Measurements from ENCODE around the gene IFITM2. TPM values are rescaled to one million over a fixed set of nuclear protein-coding genes. Genes with fewer than 3 reads are reported as not detected.
A peak's percentile ranks its signal among the peaks of the same experiment; 100 is the strongest.
"Not testable (repeated sequence)": the region's sequence is repeated elsewhere in the genome, so short reads cannot be mapped to it uniquely, and the experiment has no call there.

The IFITM2 gene
- polyA plus RNA-seq, 5 donors = 108 to 193 (median 143) TPM

DNA sequence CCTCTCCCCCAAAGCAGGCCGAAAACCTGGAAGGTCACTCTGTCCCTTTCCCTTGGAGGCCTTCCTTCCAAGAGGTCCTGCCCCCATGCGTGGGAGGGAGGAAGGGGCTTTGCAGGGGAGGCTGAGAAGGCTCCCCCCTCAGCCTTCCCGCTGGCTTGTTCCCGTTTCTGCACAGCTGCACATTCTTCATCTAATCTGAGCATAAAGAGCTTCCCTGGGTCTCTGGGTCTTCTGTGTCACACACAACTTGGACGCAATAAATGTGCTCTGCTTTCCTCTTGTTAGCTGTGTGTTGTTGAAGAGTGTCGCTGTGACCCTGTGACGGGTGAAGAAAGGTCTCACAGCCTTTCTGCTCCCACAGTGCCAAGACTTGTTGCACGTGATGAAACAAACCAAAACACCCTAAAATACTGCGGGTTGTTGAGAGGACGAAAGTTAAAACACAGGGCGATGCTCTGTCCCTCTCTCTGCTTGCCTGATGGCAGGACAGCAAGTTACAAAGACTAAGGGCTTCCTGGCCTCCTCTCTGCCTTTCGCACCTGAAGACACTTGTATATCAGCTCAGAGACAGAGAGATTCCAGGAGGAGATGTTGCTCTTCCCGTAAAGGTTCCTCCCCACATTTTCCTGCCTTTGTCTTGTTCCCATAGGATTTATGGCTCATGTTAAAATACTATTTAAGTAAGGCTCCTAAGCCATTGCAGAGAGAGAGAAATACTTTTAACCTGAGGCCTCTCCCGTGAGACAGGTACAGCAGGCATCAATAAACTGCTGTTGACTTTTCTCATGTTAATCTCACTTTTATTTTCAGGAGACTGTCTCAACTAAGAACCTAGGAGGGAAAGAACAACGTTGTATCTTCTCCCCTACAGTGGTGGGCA, 28.4 kb downstream of the IFITM2 start:
- DNase-seq = peak in 1 of 2 donors; percentile 66

DNA sequence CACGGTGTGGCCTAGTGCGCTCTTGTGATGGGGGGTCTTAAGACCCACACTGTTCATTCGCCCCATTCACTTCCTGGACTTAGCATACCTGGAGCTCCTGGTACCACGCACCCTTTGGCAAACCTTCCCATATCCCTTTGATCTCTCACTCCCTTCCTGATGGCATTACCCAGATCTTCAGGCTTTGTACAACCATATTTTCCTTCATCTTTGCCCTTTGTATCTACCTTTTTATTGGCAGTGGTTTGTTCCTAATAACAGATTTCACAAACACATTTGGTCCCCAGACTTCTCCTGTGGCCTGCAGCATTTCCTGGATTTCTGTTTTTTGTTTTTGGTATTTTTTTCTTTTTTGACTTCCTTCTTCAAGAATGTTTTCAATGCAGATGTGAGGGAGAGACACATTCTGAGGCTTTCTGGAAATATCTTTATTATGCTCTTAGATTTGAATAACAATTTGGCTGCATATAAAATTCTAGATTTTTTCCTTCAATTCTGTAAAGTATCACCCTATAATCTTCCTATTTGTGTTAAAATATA, 29.1 kb downstream of the IFITM2 start:
- no peak for DNase-seq

DNA sequence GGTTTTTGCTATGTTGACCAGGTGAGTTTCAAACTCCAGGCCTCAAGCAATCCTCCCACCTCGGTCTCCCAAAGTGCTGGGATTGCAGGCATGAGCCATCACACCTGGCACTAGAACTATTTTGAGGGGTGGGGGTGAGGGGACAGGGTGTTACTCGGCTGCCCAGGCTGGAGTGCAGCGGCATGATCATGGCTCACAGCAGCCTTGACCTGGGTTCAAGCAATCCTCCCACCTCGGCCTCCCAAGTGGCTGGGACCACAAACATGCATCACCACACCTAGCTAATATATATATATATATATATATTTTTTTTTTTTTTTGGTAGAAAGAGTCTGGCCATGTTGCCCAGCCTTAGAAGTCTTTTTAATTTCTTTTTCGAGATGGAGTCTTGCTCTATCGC, 30.1 kb downstream of the IFITM2 start:
- no peak for DNase-seq

DNA sequence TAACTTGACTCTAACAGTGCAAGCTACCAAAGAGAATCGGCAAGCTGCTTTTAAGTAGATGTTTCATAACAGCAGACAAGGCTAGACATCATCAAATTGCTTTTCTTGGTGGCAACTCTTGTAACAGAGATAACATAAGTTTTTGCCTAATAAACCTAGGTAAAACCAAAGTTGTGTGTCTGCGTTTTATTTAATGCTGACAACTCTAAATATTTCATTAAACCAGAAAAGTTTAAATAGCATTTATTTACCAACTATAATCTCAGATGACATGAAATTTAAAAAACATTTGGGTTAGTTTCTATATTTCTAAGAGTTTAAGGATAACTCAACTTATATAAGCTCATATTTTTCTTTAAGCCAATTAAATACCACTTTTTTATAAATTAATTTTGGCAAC, 32.3 kb downstream of the IFITM2 start:
- no peak for DNase-seq

DNA sequence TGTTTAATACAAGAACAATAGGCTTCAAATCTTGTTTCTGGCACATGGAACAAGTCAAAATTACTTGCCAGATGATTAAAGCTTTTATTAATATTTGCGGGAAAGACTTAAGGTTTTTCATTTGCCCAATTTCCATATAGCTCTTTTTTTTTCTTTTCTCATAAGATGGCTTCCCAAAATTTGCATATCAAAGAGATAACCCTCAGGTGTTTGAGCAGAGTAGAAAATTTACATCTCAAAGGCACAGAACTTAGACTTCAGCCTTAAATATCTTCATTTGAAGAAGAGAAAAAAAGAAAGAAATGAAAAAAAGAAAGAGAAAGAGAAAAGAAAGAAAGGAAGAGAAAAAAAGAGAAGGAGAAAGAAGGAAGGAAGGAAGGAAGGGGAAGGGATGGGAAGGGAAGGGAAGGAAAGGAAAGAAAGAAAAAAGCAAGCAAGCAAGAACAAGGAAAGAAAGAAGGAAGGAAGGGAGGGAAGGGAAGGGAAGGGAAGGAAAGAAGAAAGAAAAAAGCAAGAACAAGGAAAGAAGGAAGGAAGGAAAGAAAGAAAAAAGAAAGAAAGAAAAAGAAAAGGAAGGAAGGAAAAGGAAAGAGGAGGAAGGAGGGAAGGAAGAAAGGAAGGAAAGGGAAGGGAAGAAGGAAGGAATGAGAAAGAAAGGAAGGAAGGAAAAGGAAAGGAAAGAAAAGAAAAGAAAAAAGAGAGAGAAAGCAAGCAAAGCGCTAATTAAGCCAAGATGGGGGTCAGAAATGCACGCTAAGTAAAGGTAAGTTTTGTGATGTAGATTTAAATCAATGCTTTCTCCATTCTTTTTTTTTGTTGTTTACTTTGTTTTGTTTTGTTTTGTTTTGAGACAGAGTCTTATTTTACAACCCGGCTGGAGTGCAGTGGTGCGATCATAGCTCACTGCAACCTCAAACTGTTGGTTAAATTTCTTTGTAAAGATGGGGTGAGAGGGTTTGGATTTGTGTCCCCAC, 33.2 kb downstream of the IFITM2 start:
- DNase-seq = no peak

DNA sequence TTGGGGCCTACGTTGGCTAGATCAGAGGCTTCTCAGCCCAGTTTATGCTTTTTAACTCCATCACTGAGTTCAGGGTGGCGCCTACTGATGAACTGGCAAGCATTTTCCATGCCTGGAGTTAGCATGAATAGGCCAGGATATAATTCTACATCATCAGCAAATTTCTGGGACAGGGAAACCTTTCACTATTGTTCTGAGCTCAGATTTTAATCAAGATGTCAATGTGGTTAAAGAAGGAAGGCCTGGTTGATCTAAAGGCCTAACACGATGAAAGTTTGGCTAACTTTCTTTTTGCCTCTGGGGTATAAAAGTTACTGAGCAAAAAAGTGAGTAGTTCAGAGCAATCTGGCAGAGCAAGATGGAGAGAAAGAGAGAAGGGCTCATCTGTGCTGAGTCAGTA, 34.7 kb downstream of the IFITM2 start:
- no peak for DNase-seq

DNA sequence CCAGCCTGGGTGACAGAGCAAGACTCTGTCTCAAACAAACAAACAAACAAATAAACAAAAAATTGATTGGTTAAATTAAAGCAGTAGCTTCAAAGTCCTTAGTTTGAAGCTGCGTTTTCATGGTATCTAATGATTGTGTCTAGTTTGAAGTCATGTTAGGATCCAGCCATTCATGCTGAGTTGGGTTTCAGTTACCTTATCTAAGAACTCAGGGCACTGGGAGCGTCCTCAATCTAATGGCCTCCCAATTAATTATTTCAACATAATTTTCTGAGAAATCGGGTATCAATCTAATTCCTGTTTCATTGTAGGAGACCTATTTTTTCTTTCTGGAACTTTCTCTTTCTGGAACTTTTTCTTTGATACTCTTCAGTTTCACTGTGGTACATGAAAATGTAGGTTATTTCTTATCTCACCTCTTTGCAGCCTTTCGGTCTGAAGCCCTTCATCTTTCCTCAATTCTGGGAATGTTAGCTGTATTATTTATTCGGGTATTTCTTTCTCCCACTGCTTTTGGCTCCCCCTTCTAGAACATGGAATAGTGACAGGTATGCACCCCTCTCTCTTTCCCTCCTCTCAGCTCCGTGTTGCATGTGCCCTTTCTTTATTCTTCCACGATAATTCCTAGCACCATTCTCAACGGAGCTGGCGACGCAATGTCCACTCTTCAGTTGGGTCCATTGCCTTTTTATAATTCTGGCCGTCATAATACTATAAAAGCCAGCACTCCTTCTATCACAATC, 37.4 kb downstream of the IFITM2 start:
- no peak for DNase-seq

DNA sequence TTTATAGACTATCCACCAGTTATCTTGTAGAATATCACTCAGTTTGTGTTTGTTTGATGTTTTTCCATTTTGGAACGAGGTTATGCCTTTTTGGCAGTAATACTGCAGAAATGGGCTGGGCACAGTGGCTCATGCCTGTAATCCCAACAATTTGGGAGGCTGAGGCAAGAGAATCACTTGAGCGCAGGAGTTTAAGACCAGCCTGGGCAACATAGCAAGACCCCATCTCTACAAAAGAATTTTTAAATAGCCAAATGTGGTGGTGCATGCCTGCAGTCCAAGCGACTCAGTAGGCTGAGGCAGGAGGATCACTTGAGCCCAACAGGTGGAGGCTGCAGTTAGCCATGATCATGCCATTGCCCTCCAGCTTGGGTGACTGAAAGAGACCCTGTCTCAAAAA, 38.9 kb downstream of the IFITM2 start:
- no peak for DNase-seq

DNA sequence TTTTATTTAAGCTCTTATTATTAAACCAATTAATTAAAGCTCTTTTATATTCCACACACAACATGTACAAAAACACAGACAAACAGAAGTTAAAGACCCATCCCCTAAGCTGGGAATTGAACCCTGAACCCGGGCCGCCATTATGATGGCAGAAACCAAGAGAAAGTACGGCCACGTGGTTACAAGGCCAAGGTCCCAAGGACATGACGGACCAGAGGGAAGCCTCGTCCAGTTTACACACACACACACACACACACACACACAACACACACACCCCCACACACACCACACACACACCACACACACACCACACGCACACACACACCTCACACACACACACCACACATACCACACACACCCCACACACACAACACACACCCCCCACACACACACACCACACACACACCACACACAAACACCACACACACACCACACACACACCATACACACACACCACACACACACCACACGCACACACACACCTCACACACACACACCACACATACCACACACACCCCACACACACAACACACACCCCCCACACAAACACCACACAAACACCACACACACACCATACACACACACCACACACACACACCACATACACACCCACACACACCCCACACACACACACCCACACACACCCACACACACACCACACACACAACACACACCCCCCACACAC, 41.8 kb downstream of the IFITM2 start:
- not testable (repeated sequence) for DNase-seq

DNA sequence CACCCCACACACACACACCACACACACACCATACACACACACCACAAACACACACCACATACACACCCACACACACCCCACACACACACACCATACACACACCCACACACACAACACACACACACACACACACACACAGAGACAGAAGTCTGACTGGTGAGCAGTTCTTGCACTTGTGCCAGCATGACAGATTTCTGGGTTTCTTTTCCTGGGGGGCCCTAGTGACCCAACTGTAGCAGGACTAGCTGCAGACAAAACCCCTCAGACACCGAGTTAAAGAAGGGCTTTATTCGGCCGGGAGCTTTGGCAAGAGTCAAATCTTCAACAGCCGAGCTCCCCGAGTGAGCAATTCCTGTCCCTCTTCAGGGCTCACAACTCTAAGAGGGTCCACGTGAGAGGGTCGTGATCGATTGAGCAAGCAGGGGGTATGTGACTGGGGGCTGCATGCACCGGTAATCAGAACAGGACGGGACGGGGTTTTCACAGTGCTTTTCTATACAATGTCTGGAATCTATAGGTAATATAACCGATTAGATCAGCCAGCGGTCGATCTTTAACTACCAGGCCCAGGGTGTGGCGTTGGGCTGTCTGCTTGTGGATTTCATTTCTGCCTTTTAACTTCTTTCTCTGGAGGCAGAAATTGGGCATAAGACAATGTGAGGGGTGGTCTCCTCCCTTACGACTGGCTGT, 42.6 kb downstream of the IFITM2 start:
- not testable (repeated sequence) for DNase-seq

DNA sequence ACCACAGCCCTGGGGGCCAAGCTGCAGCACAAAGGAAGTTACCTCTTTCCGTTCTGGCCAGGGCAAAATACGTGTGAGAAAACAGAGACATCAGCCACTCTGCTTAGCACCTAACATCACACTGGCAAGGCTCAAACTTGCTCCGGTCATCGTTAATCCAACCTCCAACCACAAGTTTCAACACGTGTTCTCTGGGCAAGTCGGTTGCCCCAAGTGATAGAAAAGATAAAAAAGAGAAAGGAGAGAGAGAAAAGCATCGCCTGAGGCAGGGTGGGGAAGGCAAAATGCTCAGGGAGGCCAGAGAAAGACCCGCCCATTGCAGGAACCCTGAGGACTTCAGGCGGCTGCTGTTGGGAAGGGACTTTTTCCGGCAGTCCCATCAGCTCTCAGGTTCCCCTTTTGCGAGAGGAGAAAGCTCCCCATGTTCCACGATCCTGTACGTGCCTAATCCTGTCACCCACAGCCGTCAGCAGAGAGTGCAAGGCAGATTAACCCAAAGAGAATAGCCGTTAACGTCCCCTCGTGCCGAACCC, 43.2 kb downstream of the IFITM2 start:
- no peak for DNase-seq

DNA sequence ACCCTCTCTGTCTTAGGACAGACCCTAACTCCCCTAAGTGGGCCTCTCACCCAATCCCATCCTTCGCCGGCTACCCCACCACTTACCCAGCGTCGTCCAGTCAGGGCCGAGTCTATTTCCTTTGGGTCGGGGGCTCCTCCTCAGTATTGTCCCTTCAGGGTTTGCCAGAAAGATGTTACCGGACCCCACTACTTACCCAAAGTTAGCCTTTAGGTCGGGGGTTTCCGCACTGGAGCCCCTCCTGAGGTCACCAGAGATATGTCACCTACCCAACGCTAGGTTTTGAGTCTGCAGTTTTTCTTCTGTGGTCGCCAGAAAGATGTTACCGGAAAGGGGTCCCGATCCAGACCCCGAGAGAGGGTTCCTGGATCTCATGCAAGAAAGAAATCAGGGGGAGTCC, 43.8 kb downstream of the IFITM2 start:
- DNase-seq = no peak

DNA sequence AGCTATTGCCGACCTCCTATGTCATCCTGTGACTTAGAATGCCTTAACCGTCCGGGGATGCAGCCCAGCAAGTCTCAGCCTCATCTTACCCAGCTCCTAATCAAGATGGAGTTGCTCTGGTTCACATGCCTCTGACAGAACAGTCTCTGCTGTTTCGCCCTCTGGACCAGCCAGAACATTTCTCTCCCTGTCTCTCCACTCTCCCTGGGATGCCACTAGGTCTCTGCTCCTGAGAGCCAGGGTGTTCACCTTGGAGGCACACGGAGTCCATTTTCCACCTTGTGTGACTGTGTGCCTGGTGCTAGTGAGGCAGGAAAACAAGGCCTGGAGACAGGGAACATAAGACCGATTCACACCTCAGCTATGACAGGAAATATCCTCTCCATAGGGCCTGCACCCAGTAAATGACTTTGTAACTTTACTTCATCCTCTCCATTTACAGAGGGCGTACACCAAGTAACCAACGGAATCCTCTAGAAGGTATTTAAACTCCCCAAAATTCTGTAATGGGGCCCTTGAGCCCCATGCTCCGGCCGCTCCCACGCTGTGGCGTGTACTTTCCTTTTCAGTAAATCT, 44.9 kb downstream of the IFITM2 start:
- no peak for DNase-seq

DNA sequence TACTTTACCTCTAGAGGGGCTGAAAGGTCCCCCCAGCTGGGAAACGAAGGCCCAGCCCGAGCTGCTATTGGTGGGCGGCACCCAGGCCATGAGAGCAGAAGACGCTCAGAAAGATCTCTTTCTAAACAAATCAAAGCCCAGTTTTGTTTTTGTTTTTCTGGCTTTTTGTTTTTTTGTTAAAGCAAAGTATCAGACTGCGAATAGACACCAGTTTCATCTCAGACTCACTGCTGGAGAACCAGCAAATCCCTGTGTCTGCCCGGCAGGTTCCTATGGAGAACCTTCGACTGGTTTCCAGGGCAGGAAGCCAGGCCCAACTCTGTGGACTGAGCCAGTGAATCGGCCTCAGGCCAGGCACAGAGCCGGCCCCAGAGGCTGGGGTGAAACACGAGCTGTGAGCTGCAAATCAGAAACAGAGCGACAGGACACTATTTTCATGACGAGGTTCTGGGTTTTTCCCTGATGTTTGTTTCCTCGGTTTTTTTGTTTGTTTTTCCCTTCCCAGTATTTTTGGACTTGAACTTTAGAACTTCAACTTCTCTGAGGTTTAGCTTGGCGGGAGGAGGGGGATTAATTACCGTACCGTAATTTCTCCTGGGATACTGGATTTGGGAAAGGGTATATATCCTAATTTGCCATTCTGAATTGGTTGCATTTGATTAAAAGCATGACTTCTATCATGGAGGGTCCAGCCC, 45.7 kb downstream of the IFITM2 start:
- peak; percentile 82 to 91 for DNase-seq

DNA sequence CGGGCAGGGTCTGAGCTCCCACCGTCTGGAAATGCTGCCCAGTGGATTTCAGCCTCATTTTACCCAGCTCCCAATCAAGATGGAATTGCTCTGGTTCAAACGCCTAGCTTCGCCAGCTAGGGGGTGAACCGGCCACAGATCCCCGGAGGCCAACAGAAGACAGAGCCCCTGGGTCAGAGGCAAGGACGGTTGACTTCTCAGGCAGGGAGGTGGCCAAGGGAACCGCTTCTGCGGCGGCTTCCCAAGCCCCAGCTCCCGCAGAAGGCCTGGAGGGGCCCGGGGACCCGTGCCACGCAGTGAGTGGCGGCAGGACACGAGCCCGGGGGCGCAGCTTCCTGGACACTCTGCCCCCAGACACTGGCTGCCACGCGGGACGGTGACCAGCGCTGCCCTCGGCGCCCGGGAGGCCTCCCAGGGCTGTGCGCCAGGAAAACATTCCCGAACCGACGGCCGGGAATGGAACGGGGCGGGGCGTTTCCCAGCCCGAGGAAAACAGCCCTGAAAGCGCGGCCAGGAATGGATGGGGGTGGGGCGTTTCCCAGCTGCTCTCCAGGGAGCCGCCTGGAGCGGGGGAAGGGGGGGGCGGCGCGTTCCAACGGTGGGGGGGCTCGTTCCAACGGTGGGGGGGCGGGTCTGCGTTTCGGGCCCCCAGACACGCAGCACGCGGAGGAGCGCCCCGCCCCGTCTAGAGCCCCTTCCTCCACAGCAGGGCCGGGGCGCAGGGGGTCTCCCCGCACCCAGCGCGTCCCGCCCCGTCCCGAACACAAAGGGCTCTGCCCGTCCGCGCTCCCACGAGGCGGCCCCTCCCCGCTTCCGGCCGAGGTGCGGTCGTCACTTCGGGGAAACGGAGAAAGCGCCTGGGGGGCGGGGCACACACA, 48.2 kb downstream of the IFITM2 start:
- peak; percentile 97 to 99 for DNase-seq

DNA sequence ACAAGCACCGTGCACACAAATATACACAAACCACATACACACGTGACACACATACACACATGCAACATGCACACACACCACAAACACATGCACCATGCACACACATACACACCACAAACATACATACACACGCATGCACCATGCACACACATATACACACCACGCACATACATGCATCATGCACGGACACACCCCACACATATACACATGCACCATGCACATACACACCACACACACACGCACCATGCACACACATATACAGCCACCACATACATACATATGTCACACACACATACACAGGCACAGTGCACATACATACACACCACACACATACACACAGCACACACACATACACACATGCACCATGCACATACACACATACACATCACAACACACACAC, 49.0 kb downstream of the IFITM2 start:
- no peak for DNase-seq

DNA sequence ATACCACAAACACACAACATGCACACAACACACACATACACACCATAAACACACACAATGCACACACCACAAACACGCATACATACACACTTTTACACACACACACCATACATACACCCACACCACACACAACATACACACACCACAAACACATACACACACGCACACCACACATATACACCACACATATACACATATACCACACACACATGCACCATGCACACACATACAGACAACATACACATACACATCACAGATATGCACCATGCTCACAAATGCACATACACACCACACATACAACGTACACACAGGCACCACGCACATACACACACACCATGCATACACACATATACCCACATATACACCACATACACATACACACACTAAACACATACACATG, 50.0 kb downstream of the IFITM2 start:
- DNase-seq = no peak
